ENCODE results near the gene KICS2.
A peak's percentile ranks its signal among the peaks of the same experiment; 100 is the strongest.

The KICS2 gene

DNA sequence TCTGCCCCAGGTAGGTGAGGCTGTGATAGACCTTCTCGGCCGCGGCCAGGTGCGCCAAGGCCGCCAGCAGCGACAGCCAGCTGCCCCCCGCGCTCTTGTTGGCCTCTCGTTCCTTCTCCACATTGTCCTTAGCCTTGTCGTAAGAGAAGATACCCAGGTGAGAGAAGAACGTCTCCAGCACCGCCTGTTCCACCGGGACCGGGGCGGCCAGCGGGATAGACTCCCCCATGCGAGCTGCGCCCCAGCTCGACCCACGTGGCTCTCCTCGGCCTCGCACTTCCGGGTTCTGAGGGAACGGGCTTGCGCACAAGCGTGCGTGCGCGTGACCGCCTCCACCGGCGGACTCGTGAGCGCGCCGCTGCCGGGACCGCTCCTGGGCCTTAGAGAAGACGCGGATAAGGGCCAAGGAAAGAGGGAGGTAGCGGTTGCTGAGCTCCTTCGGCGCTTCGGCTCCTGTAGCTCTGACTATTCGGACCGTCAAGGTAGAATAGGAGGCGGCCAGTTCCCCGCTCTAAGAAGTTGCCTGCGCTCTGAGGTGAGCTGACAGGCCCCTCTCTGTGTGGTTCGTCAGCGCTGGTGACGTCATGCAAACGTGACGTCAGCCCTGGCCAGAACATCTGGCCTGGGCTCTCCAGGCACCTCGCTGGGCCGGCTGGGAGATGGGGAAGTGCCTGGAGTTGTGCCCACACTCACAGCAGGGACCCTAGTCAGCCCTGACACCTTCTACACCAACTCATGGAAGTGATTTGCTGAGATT, at the start of gene KICS2:
KICS2 (minus strand) TSS at position 288 of the 757 bp plus-strand sequence; CDS start at position 229, 59 bp downstream.
- H3K9me3 ChIP-seq (replicated peaks; ENCODE audit: insufficient read depth, low read length) = no peaks in the 10 kb centered on the region
- H3K4me1 ChIP-seq (ENCODE audit: low read length) = peaks cover 7% of the 10 kb centered on the region
- H3K27ac ChIP-seq (ENCODE audit: low read length) = peak within 1 kb of the TSS; percentile 71
- TF ChIP-seq, protein P1, sequence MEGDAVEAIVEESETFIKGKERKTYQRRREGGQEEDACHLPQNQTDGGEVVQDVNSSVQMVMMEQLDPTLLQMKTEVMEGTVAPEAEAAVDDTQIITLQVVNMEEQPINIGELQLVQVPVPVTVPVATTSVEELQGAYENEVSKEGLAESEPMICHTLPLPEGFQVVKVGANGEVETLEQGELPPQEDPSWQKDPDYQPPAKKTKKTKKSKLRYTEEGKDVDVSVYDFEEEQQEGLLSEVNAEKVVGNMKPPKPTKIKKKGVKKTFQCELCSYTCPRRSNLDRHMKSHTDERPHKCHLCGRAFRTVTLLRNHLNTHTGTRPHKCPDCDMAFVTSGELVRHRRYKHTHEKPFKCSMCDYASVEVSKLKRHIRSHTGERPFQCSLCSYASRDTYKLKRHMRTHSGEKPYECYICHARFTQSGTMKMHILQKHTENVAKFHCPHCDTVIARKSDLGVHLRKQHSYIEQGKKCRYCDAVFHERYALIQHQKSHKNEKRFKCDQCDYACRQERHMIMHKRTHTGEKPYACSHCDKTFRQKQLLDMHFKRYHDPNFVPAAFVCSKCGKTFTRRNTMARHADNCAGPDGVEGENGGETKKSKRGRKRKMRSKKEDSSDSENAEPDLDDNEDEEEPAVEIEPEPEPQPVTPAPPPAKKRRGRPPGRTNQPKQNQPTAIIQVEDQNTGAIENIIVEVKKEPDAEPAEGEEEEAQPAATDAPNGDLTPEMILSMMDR (IDR thresholded peaks at IDR 0.05; ENCODE audit: low read length) = no peak
- TF ChIP-seq EZH2 (optimal IDR thresholded peaks at IDR 0.05; ENCODE audit: low read depth, low read length) (no peak), EZH2phosphoT487 (IDR thresholded peaks at IDR 0.05; ENCODE audit: low read length) (no peak)
- H2AFZ ChIP-seq (ENCODE audit: low read length) = peak within 1 kb of the TSS; percentile 85
- DNase-seq = peak; percentile 95
- H3K9ac ChIP-seq (ENCODE audit: low read length) = peak within 1 kb of the TSS; percentile 87
- peak within 1 kb of the TSS; percentile 78 for H3K4me3 ChIP-seq (ENCODE audit: low read length)
- peaks cover 19% of the 10 kb centered on the region for H3K79me2 ChIP-seq (ENCODE audit: low read length)
- H3F3A ChIP-seq (ENCODE audit: insufficient read depth, low read length) = peaks cover 13% of the 10 kb centered on the region; the same call in 1 of the 2 replicates
- H3K9me2 ChIP-seq (replicated peaks; ENCODE audit: insufficient read depth, low read length) = no peaks in the 10 kb centered on the region
- H3K27me3 ChIP-seq (replicated peaks; ENCODE audit: insufficient read depth, low read length) = no peaks in the 10 kb centered on the region
- no peaks in the 10 kb centered on the region for H4K20me1 ChIP-seq (ENCODE audit: insufficient read depth, low read length)
- no peaks in the 10 kb centered on the region for H3K36me3 ChIP-seq (replicated peaks; ENCODE audit: insufficient read depth, low read length)
- peak within 1 kb of the TSS; percentile 90 for H3K4me2 ChIP-seq (ENCODE audit: low read depth, low read length)

DNA sequence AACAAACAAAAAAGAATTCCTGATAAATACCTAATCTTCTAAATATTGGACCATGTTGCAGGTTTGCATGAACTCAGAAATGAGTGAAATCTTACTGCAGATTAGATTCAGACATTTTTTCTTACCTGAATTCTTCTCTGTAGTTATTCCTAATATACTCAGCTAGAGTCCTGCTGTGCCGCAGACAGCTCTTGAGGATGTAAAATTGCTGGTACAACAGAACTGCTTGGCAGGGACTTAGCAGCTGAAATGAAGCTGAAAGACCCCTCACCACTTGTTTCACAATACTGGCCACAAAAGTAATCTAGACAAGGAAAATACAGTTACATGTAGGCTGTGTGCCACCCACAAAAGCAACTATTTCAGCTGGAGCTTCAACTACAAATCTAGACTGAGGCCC, 48.3 kb upstream of the KICS2 start:
- no peaks in the 10 kb centered on the region for H3K9me2 ChIP-seq (replicated peaks; ENCODE audit: insufficient read depth, low read length)
- no peaks in the 10 kb centered on the region for H4K20me1 ChIP-seq (ENCODE audit: insufficient read depth, low read length)
- no peak overlapping the region for H3K27ac ChIP-seq (ENCODE audit: low read length)
- TF ChIP-seq EZH2 (optimal IDR thresholded peaks at IDR 0.05; ENCODE audit: low read depth, low read length) (no peak), EZH2phosphoT487 (IDR thresholded peaks at IDR 0.05; ENCODE audit: low read length) (no peak)
- TF ChIP-seq, protein P1 (IDR thresholded peaks at IDR 0.05; ENCODE audit: low read length) = no peak
- no peak overlapping the region for H3K9ac ChIP-seq (ENCODE audit: low read length)
- no peak for DNase-seq
- H3K79me2 ChIP-seq (ENCODE audit: low read length) = no peaks in the 10 kb centered on the region
- no peaks in the 10 kb centered on the region for H3K9me3 ChIP-seq (replicated peaks; ENCODE audit: insufficient read depth, low read length)
- no peaks in the 10 kb centered on the region for H3K27me3 ChIP-seq (replicated peaks; ENCODE audit: insufficient read depth, low read length)
- H3K4me3 ChIP-seq (ENCODE audit: low read length) = no peak overlapping the region
- no peaks in the 10 kb centered on the region for H3K4me1 ChIP-seq (ENCODE audit: low read length)
- no peak overlapping the region for H2AFZ ChIP-seq (ENCODE audit: low read length)
- no peaks in the 10 kb centered on the region for H3K36me3 ChIP-seq (replicated peaks; ENCODE audit: insufficient read depth, low read length)
- H3K4me2 ChIP-seq (ENCODE audit: low read depth, low read length) = no peak overlapping the region
- no peaks in the 10 kb centered on the region for H3F3A ChIP-seq (ENCODE audit: insufficient read depth, low read length)

- H3K4me3 ChIP-seq (ENCODE audit: low read length) = no peak overlapping the region
- no peaks in the 10 kb centered on the region for H3K79me2 ChIP-seq (ENCODE audit: low read length)
- H3K9me3 ChIP-seq (replicated peaks; ENCODE audit: insufficient read depth, low read length) = no peaks in the 10 kb centered on the region
- no peak overlapping the region for H3K9ac ChIP-seq (ENCODE audit: low read length)
- H3K9me2 ChIP-seq (replicated peaks; ENCODE audit: insufficient read depth, low read length) = no peaks in the 10 kb centered on the region
- no peak overlapping the region for H3K4me2 ChIP-seq (ENCODE audit: low read depth, low read length)
- H3K27ac ChIP-seq (ENCODE audit: low read length) = no peak overlapping the region
- no peaks in the 10 kb centered on the region for H4K20me1 ChIP-seq (ENCODE audit: insufficient read depth, low read length)
- TF ChIP-seq EZH2phosphoT487 (IDR thresholded peaks at IDR 0.05; ENCODE audit: low read length) (no peak), EZH2 (optimal IDR thresholded peaks at IDR 0.05; ENCODE audit: low read depth, low read length) (no peak)
- TF ChIP-seq, protein P1 (IDR thresholded peaks at IDR 0.05; ENCODE audit: low read length) = no peak
- H3K36me3 ChIP-seq (replicated peaks; ENCODE audit: insufficient read depth, low read length) = no peaks in the 10 kb centered on the region
- H3F3A ChIP-seq (ENCODE audit: insufficient read depth, low read length) = no peaks in the 10 kb centered on the region
- DNase-seq = no peak
- no peak overlapping the region for H2AFZ ChIP-seq (ENCODE audit: low read length)
- H3K4me1 ChIP-seq (ENCODE audit: low read length) = no peaks in the 10 kb centered on the region
- H3K27me3 ChIP-seq (replicated peaks; ENCODE audit: insufficient read depth, low read length) = no peaks in the 10 kb centered on the region
These were observed 47.1 kb upstream of the KICS2 start for GRCh38 chr12:64269161-64269560.
